GM11168 (cell line): ENCODE measurements around the gene TMEM144.

Experiments
- in situ Hi-C: fragments of 300-500 bp; cut with MboI; formaldehyde crosslinking; loops from one replicate; pipeline ENCODE4 v1.12.0; 2022; ENCODE audit warnings: low sequenced_read_pairs; ENCODE audit not compliant: unreplicated experiment

TMEM144 gene

GRCh38 chr4:158290912-158291311 lies 80.6 kb downstream of the TMEM144 start:
- in situ Hi-C loops: no loop called here

GRCh38 chr4:158291334-158292055 lies 81.2 kb downstream of the TMEM144 start:
- in situ Hi-C loops: no loop called here

- in situ Hi-C loops: no loop called here
Observed at GRCh38 chr4:158292156-158292555, 81.9 kb downstream of the TMEM144 start.

GRCh38 chr4:158295053-158295452 lies 84.8 kb downstream of the TMEM144 start:
- in situ Hi-C loops: no loop called here

- in situ Hi-C loops: no loop called here
Observed at GRCh38 chr4:158297866-158298265, 87.6 kb downstream of the TMEM144 start.

- in situ Hi-C loops: no loop called here
Observed at GRCh38 chr4:158299459-158300007, 89.2 kb downstream of the TMEM144 start.

GRCh38 chr4:158300012-158300411 lies 89.7 kb downstream of the TMEM144 start:
- in situ Hi-C loops: no loop called here

GRCh38 chr4:158302076-158302866 lies 92.0 kb downstream of the TMEM144 start:
- in situ Hi-C loops: no loop called here

- in situ Hi-C loops: no loop called here
Observed at GRCh38 chr4:158304694-158305093, 94.4 kb downstream of the TMEM144 start.
